Neuronal stem cell (in vitro differentiated cells): Measurements from ENCODE around the gene LY6G5C.

Source experiments
- DNase-seq: peaks from one replicate; pipeline ENCODE4 v3.0.0-alpha.2; 2013; ENCODE audit warnings: low spot score
- H2AFZ ChIP-seq: one replicate; pipeline ENCODE4 v1.6.1; 2013; ENCODE audit warnings: mild to moderate bottlenecking, low read length, inconsistent platforms
- H2AK5ac ChIP-seq: 2 replicates; pipeline ENCODE4 v1.6.1; 2013; ENCODE audit warnings: low read depth, mild to moderate bottlenecking, inconsistent platforms, low read length, moderate library complexity, mixed read lengths
- H2BK120ac ChIP-seq: 2 replicates; pipeline ENCODE4 v1.6.1; 2013; ENCODE audit warnings: low read depth, mild to moderate bottlenecking, inconsistent platforms, low read length, moderate library complexity, mixed read lengths
- H2BK12ac ChIP-seq: one replicate; pipeline ENCODE4 v1.6.1; 2013; ENCODE audit warnings: low read length, inconsistent platforms
- H2BK15ac ChIP-seq: 2 replicates; pipeline ENCODE4 v1.6.1; 2013; ENCODE audit warnings: mild to moderate bottlenecking, low read length, inconsistent platforms, mixed read lengths
- H2BK5ac ChIP-seq: one replicate; pipeline ENCODE4 v1.6.1; 2013; ENCODE audit warnings: inconsistent platforms, mild to moderate bottlenecking, low read length, moderate library complexity
- H3K14ac ChIP-seq: one replicate; pipeline ENCODE4 v1.6.1; 2013; ENCODE audit warnings: low read length, inconsistent platforms
- H3K18ac ChIP-seq: 2 replicates; pipeline ENCODE4 v1.6.1; 2013; ENCODE audit warnings: low read length, inconsistent platforms
- H3K23ac ChIP-seq: 2 replicates; pipeline ENCODE4 v1.6.1; 2013; ENCODE audit warnings: low read depth, mild to moderate bottlenecking, mixed read lengths, low read length, inconsistent platforms; ENCODE audit not compliant: poor library complexity
- H3K27ac ChIP-seq: replicated peaks from 3 replicates; pipeline ENCODE4 v1.5.1; 2013; ENCODE audit warnings: low read length, inconsistent platforms
- H3K27me3 ChIP-seq, 3 experiments: 2 replicates each; pipeline ENCODE4 v1.6.1; 2013; ENCODE audit warnings: low read length in 3 of 3, mild to moderate bottlenecking in 2 of 3, inconsistent platforms in 1 of 3, low read depth in 1 of 3, mixed read lengths in 1 of 3, moderate library complexity in 1 of 3; ENCODE audit not compliant: control insufficient read depth in 3 of 3, insufficient read depth in 3 of 3
- H3K36me3 ChIP-seq, 2 donors: replicated peaks in 1 of 2; 2 replicates each; pipeline ENCODE4 v1.6.1; 2013; ENCODE audit warnings: low read length in 2 of 2; ENCODE audit not compliant: control insufficient read depth in 2 of 2, insufficient read depth in 2 of 2
- H3K4ac ChIP-seq: 2 replicates; pipeline ENCODE4 v1.6.1; 2013; ENCODE audit warnings: inconsistent platforms, mild to moderate bottlenecking, low read length, moderate library complexity
- H3K4me1 ChIP-seq, 2 donors: 1 replicate in 1 of 2; 2 replicates in 1 of 2; pipeline ENCODE4 v1.6.1; 2013; ENCODE audit warnings: low read length in 2 of 2, low read depth in 1 of 2; ENCODE audit not compliant: control insufficient read depth in 2 of 2, insufficient read depth in 1 of 2
- H3K4me2 ChIP-seq: one replicate; pipeline ENCODE4 v1.6.1; 2013; ENCODE audit warnings: mild to moderate bottlenecking, low read length, inconsistent platforms; ENCODE audit not compliant: insufficient read depth, poor library complexity, severe bottlenecking
- H3K4me3 ChIP-seq, 2 donors: 2 replicates each; pipeline ENCODE4 v1.5.1; 2013; ENCODE audit warnings: low read length in 2 of 2, mild to moderate bottlenecking in 2 of 2, inconsistent platforms in 1 of 2, moderate library complexity in 1 of 2
- H3K79me1 ChIP-seq: one replicate; pipeline ENCODE4 v1.6.1; 2013; ENCODE audit warnings: low read depth, mild to moderate bottlenecking, inconsistent platforms, low read length, moderate library complexity
- H3K9ac ChIP-seq: one replicate; pipeline ENCODE4 v1.6.1; 2013; ENCODE audit warnings: mild to moderate bottlenecking, low read depth, low read length, inconsistent platforms; ENCODE audit not compliant: poor library complexity
- H3K9me3 ChIP-seq, 2 donors: replicated peaks in 1 of 2; 2 replicates each; pipeline versions ENCODE3 to v1.6.1; 2013; ENCODE audit warnings: low read length in 2 of 2, mild to moderate bottlenecking in 2 of 2, inconsistent platforms in 1 of 2, low read depth in 1 of 2, mixed read lengths in 1 of 2, moderate library complexity in 1 of 2; ENCODE audit not compliant: control insufficient read depth in 2 of 2, insufficient read depth in 1 of 2
- H4K8ac ChIP-seq: one replicate; pipeline ENCODE4 v1.6.1; 2013; ENCODE audit warnings: low read depth, mild to moderate bottlenecking, inconsistent platforms, low read length, moderate library complexity
- H4K91ac ChIP-seq: one replicate; pipeline ENCODE4 v1.6.1; 2013; ENCODE audit warnings: low read length, low read depth, mild to moderate bottlenecking, inconsistent platforms; ENCODE audit not compliant: poor library complexity
- WGBS, 2 donors: extraction: QIAGEN DNeasy Blood & Tissue Kit; methylation state at CpG; one replicate each; pipeline ENCODE4 v1.1.7; 2013; ENCODE audit warnings: missing lambda C conversion rate in 2 of 2, mixed read lengths in 1 of 2; ENCODE audit not compliant: insufficient read length in 2 of 2, insufficient replicate concordance in 1 of 2; ENCODE audit errors: extremely low coverage in 2 of 2; 5-methylcytosine and 5-hydroxymethylcytosine counted together

Gene LY6G5C

GRCh38 chr6:31728767-31729514, 48.1 kb upstream of the LY6G5C start, which contains the start of gene DDAH2:
DDAH2 (minus strand) TSS chr6:31729299; CDS start chr6:31729161, 138 bp downstream.
- Histone ChIP-seq H3K79me1 (peaks cover 11% of the 10 kb centered on the region), H2BK120ac (peak within 1 kb of the TSS; percentile 35), H3K4ac (no peak within 1 kb of the TSS), H2BK12ac (no peak within 1 kb of the TSS), H3K9me3 (no peaks in the 10 kb centered on the region), H3K27ac (peak within 1 kb of the TSS; percentile 84), H3K23ac (peak within 1 kb of the TSS; percentile 95), H4K91ac (peak within 1 kb of the TSS; percentile 89), H3K18ac (peak within 1 kb of the TSS; percentile 100), H4K8ac (peak within 1 kb of the TSS; percentile 53), H2BK15ac (peak within 1 kb of the TSS; percentile 37), H3K4me3 (peak within 1 kb of the TSS; percentile 83 to 94), H2BK5ac (peak within 1 kb of the TSS; percentile 85), H3K9ac (peak within 1 kb of the TSS; percentile 92), H3K4me2 (peak within 1 kb of the TSS; percentile 77), H3K27me3 (no peaks in the 10 kb centered on the region), H2AK5ac (peak within 1 kb of the TSS; percentile 88), H2AFZ (peak within 1 kb of the TSS; percentile 86), H3K36me3 (peaks cover 57 to 82% of the 10 kb centered on the region in 2 donors), H3K4me1 (peaks cover 9 to 13% of the 10 kb centered on the region in 2 donors), H3K14ac (peak within 1 kb of the TSS; percentile 73)
- no peak for DNase-seq
- no CpG with 5 or more reads among the region's 36 CpGs for WGBS, 2 donors

- no peaks in the 10 kb centered on the region for H3K27me3 ChIP-seq
- H2AK5ac ChIP-seq: peak overlapping the region; percentile 36
- no peak overlapping the region for H3K18ac ChIP-seq
- peaks cover 7% of the 10 kb centered on the region for H3K79me1 ChIP-seq
- H3K23ac ChIP-seq: peak overlapping the region; percentile 92
- no CpG with 5 or more reads among the region's 41 CpGs for WGBS, 2 donors
- H3K36me3 ChIP-seq: peaks cover 48 to 73% of the 10 kb centered on the region in 2 donors
- H3K4me3 ChIP-seq: peak overlapping the region in 1 of 2 donors; percentile 83
- H3K4me1 ChIP-seq: peaks cover 9 to 13% of the 10 kb centered on the region in 2 donors
- no peak overlapping the region for H4K91ac ChIP-seq
- H2BK15ac ChIP-seq: no peak overlapping the region
- DNase-seq: no peak
- H2AFZ ChIP-seq: no peak overlapping the region
- no peaks in the 10 kb centered on the region for H3K9me3 ChIP-seq
- no peak overlapping the region for H3K4ac ChIP-seq
- H4K8ac ChIP-seq: peak overlapping the region; percentile 53
- H3K27ac ChIP-seq: no peak overlapping the region
- peak overlapping the region; percentile 85 for H2BK5ac ChIP-seq
- no peak overlapping the region for H3K9ac ChIP-seq
- no peak overlapping the region for H3K4me2 ChIP-seq
- no peak overlapping the region for H2BK12ac ChIP-seq
- H2BK120ac ChIP-seq: no peak overlapping the region
- no peak overlapping the region for H3K14ac ChIP-seq
Observed at GRCh38 chr6:31727717-31728671, 47.1 kb upstream of the LY6G5C start.

- H2BK120ac ChIP-seq: no peak overlapping the region
- H3K79me1 ChIP-seq: peaks cover 7% of the 10 kb centered on the region
- peaks cover 9 to 13% of the 10 kb centered on the region in 2 donors for H3K4me1 ChIP-seq
- H4K8ac ChIP-seq: no peak overlapping the region
- H2BK12ac ChIP-seq: no peak overlapping the region
- no CpG with 5 or more reads among the region's 7 CpGs for WGBS, 2 donors
- H3K9ac ChIP-seq: no peak overlapping the region
- peaks cover 46 to 66% of the 10 kb centered on the region in 2 donors for H3K36me3 ChIP-seq
- H3K27me3 ChIP-seq: no peaks in the 10 kb centered on the region
- H3K27ac ChIP-seq: no peak overlapping the region
- H3K4me3 ChIP-seq: no peak overlapping the region
- H2BK15ac ChIP-seq: no peak overlapping the region
- no peak overlapping the region for H3K14ac ChIP-seq
- H3K9me3 ChIP-seq: no peaks in the 10 kb centered on the region
- no peak overlapping the region for H2AK5ac ChIP-seq
- H3K4ac ChIP-seq: no peak overlapping the region
- no peak overlapping the region for H3K18ac ChIP-seq
- no peak overlapping the region for H4K91ac ChIP-seq
- DNase-seq: no peak
- H2BK5ac ChIP-seq: no peak overlapping the region
- no peak overlapping the region for H2AFZ ChIP-seq
- no peak overlapping the region for H3K23ac ChIP-seq
- no peak overlapping the region for H3K4me2 ChIP-seq
Observed at GRCh38 chr6:31727034-31727716, 46.3 kb upstream of the LY6G5C start.
